ENCODE data around the gene TENM3. TPM values are rescaled to one million over a fixed set of nuclear protein-coding genes. Genes with fewer than 3 reads are reported as not detected.

TENM3 gene
- total and polyA plus RNA-seq, 5 donors from 2014 or later: not detected

GRCh38 chr4:182552948-182553347 lies 309.7 kb downstream of the TENM3 start:
- no peaks in the 10 kb centered on the region for H3K36me3 ChIP-seq (ENCODE audit: control insufficient read depth, insufficient read depth, low read length)
- H3K27ac Mint-ChIP-seq: no peak overlapping the region
- no peaks in the 10 kb centered on the region for H3K27me3 ChIP-seq (ENCODE audit: control insufficient read depth, insufficient read depth, low read length)
- no peaks in the 10 kb centered on the region for H3K9me3 ChIP-seq (ENCODE audit: control insufficient read depth in 2 of 2, low read length in 2 of 2)
- H3K9me3 Mint-ChIP-seq: peaks cover 0 to 2% (median 0%) of the 10 kb centered on the region in 7 donors
- DNase-seq: no peak
- ATAC-seq (ENCODE audit: low read depth in 2 of 2): no peak
- no peaks in the 10 kb centered on the region for H3K4me1 Mint-ChIP-seq
- H3K36me3 Mint-ChIP-seq: no peaks in the 10 kb centered on the region
- H3K27me3 Mint-ChIP-seq: peaks cover 4% of the 10 kb centered on the region
- H3K27ac ChIP-seq (ENCODE audit: insufficient read depth, low read length, poor library complexity, severe bottlenecking): no peak overlapping the region
- H3K4me3 ChIP-seq (ENCODE audit: low read depth, low read length): no peak overlapping the region
- no peaks in the 10 kb centered on the region for H3K4me1 ChIP-seq (ENCODE audit: control insufficient read depth, insufficient read depth, low read length, poor library complexity, severe bottlenecking)
- H3K4me3 Mint-ChIP-seq: no peak overlapping the region

GRCh38 chr4:182553653-182554052 lies 310.5 kb downstream of the TENM3 start:
- peaks cover 0 to 2% (median 0%) of the 10 kb centered on the region in 7 donors for H3K9me3 Mint-ChIP-seq
- peaks cover 7% of the 10 kb centered on the region for H3K27me3 Mint-ChIP-seq
- no peak for DNase-seq
- Histone ChIP-seq H3K4me3 (ENCODE audit: low read depth, low read length) (no peak overlapping the region), H3K4me1 (ENCODE audit: control insufficient read depth, insufficient read depth, low read length, poor library complexity, severe bottlenecking) (no peaks in the 10 kb centered on the region), H3K27me3 (ENCODE audit: control insufficient read depth, insufficient read depth, low read length) (no peaks in the 10 kb centered on the region), H3K9me3 (ENCODE audit: control insufficient read depth in 2 of 2, low read length in 2 of 2) (no peaks in the 10 kb centered on the region), H3K36me3 (ENCODE audit: control insufficient read depth, insufficient read depth, low read length) (no peaks in the 10 kb centered on the region), H3K27ac (ENCODE audit: insufficient read depth, low read length, poor library complexity, severe bottlenecking) (no peak overlapping the region)
- H3K36me3 Mint-ChIP-seq: no peaks in the 10 kb centered on the region
- H3K4me1 Mint-ChIP-seq: no peaks in the 10 kb centered on the region
- no peak overlapping the region for H3K4me3 Mint-ChIP-seq
- no peak for ATAC-seq (ENCODE audit: low read depth in 2 of 2)
- H3K27ac Mint-ChIP-seq: no peak overlapping the region

GRCh38 chr4:182554736-182555135 lies 311.5 kb downstream of the TENM3 start:
- no peaks in the 10 kb centered on the region for H3K27me3 ChIP-seq (ENCODE audit: control insufficient read depth, insufficient read depth, low read length)
- H3K27ac ChIP-seq (ENCODE audit: insufficient read depth, low read length, poor library complexity, severe bottlenecking): no peak overlapping the region
- H3K9me3 Mint-ChIP-seq: peaks cover 0 to 2% (median 0%) of the 10 kb centered on the region in 7 donors
- H3K36me3 Mint-ChIP-seq: no peaks in the 10 kb centered on the region
- H3K4me1 ChIP-seq (ENCODE audit: control insufficient read depth, insufficient read depth, low read length, poor library complexity, severe bottlenecking): no peaks in the 10 kb centered on the region
- H3K27me3 Mint-ChIP-seq: peaks cover 7% of the 10 kb centered on the region
- no peaks in the 10 kb centered on the region for H3K9me3 ChIP-seq (ENCODE audit: control insufficient read depth in 2 of 2, low read length in 2 of 2)
- H3K4me3 ChIP-seq (ENCODE audit: low read depth, low read length): no peak overlapping the region
- ATAC-seq (ENCODE audit: low read depth in 2 of 2) (no peak), DNase-seq (no peak)
- H3K4me3 Mint-ChIP-seq: no peak overlapping the region
- H3K4me1 Mint-ChIP-seq: no peaks in the 10 kb centered on the region
- no peak overlapping the region for H3K27ac Mint-ChIP-seq
- H3K36me3 ChIP-seq (ENCODE audit: control insufficient read depth, insufficient read depth, low read length): no peaks in the 10 kb centered on the region

GRCh38 chr4:182555997-182556418 lies 312.8 kb downstream of the TENM3 start:
- Mint-ChIP-seq H3K36me3 (no peaks in the 10 kb centered on the region), H3K27ac (no peak overlapping the region), H3K27me3 (peaks cover 7% of the 10 kb centered on the region), H3K4me3 (no peak overlapping the region), H3K4me1 (no peaks in the 10 kb centered on the region), H3K9me3 (peaks cover 0 to 2% (median 0%) of the 10 kb centered on the region in 7 donors)
- Histone ChIP-seq H3K9me3 (ENCODE audit: control insufficient read depth in 2 of 2, low read length in 2 of 2) (no peaks in the 10 kb centered on the region), H3K36me3 (ENCODE audit: control insufficient read depth, insufficient read depth, low read length) (no peaks in the 10 kb centered on the region), H3K4me1 (ENCODE audit: control insufficient read depth, insufficient read depth, low read length, poor library complexity, severe bottlenecking) (no peaks in the 10 kb centered on the region), H3K4me3 (ENCODE audit: low read depth, low read length) (no peak overlapping the region), H3K27ac (ENCODE audit: insufficient read depth, low read length, poor library complexity, severe bottlenecking) (no peak overlapping the region), H3K27me3 (ENCODE audit: control insufficient read depth, insufficient read depth, low read length) (no peaks in the 10 kb centered on the region)
- DNase-seq (no peak), ATAC-seq (ENCODE audit: low read depth in 2 of 2) (no peak)

GRCh38 chr4:182556580-182556979 lies 313.4 kb downstream of the TENM3 start:
- no peak overlapping the region for H3K4me3 ChIP-seq (ENCODE audit: low read depth, low read length)
- H3K36me3 Mint-ChIP-seq: no peaks in the 10 kb centered on the region
- peaks cover 0 to 2% (median 0%) of the 10 kb centered on the region in 7 donors for H3K9me3 Mint-ChIP-seq
- H3K27ac ChIP-seq (ENCODE audit: insufficient read depth, low read length, poor library complexity, severe bottlenecking): no peak overlapping the region
- H3K4me1 ChIP-seq (ENCODE audit: control insufficient read depth, insufficient read depth, low read length, poor library complexity, severe bottlenecking): no peaks in the 10 kb centered on the region
- no peaks in the 10 kb centered on the region for H3K4me1 Mint-ChIP-seq
- no peaks in the 10 kb centered on the region for H3K9me3 ChIP-seq (ENCODE audit: control insufficient read depth in 2 of 2, low read length in 2 of 2)
- no peak overlapping the region for H3K4me3 Mint-ChIP-seq
- ATAC-seq (ENCODE audit: low read depth in 2 of 2) (no peak), DNase-seq (no peak)
- no peaks in the 10 kb centered on the region for H3K36me3 ChIP-seq (ENCODE audit: control insufficient read depth, insufficient read depth, low read length)
- no peaks in the 10 kb centered on the region for H3K27me3 ChIP-seq (ENCODE audit: control insufficient read depth, insufficient read depth, low read length)
- H3K27me3 Mint-ChIP-seq: peaks cover 4% of the 10 kb centered on the region
- no peak overlapping the region for H3K27ac Mint-ChIP-seq

- no peaks in the 10 kb centered on the region for H3K36me3 ChIP-seq (ENCODE audit: control insufficient read depth, insufficient read depth, low read length)
- DNase-seq (no peak), ATAC-seq (ENCODE audit: low read depth in 2 of 2) (no peak)
- no peaks in the 10 kb centered on the region for H3K27me3 ChIP-seq (ENCODE audit: control insufficient read depth, insufficient read depth, low read length)
- no peaks in the 10 kb centered on the region for H3K9me3 ChIP-seq (ENCODE audit: control insufficient read depth in 2 of 2, low read length in 2 of 2)
- Mint-ChIP-seq H3K9me3 (peaks cover 0 to 2% (median 0%) of the 10 kb centered on the region in 7 donors), H3K4me3 (no peak overlapping the region), H3K4me1 (no peaks in the 10 kb centered on the region), H3K27me3 (peaks cover 4% of the 10 kb centered on the region), H3K27ac (no peak overlapping the region), H3K36me3 (no peaks in the 10 kb centered on the region)
- H3K27ac ChIP-seq (ENCODE audit: insufficient read depth, low read length, poor library complexity, severe bottlenecking): no peak overlapping the region
- no peaks in the 10 kb centered on the region for H3K4me1 ChIP-seq (ENCODE audit: control insufficient read depth, insufficient read depth, low read length, poor library complexity, severe bottlenecking)
- H3K4me3 ChIP-seq (ENCODE audit: low read depth, low read length): no peak overlapping the region
Measured at GRCh38 chr4:182560358-182560757, 317.2 kb downstream of the TENM3 start.

- Histone ChIP-seq H3K9me3 (ENCODE audit: control insufficient read depth in 2 of 2, low read length in 2 of 2) (no peaks in the 10 kb centered on the region), H3K4me1 (ENCODE audit: control insufficient read depth, insufficient read depth, low read length, poor library complexity, severe bottlenecking) (no peaks in the 10 kb centered on the region), H3K4me3 (ENCODE audit: low read depth, low read length) (no peak overlapping the region), H3K36me3 (ENCODE audit: control insufficient read depth, insufficient read depth, low read length) (no peaks in the 10 kb centered on the region), H3K27ac (ENCODE audit: insufficient read depth, low read length, poor library complexity, severe bottlenecking) (no peak overlapping the region), H3K27me3 (ENCODE audit: control insufficient read depth, insufficient read depth, low read length) (no peaks in the 10 kb centered on the region)
- DNase-seq (no peak), ATAC-seq (ENCODE audit: low read depth in 2 of 2) (no peak)
- Mint-ChIP-seq H3K27ac (no peak overlapping the region), H3K4me3 (no peak overlapping the region), H3K4me1 (no peaks in the 10 kb centered on the region), H3K36me3 (no peaks in the 10 kb centered on the region), H3K9me3 (peaks cover 0 to 2% (median 0%) of the 10 kb centered on the region in 7 donors), H3K27me3 (peaks cover 4% of the 10 kb centered on the region)
Measured at GRCh38 chr4:182562350-182562749, 319.1 kb downstream of the TENM3 start.

- H3K27me3 ChIP-seq (ENCODE audit: control insufficient read depth, insufficient read depth, low read length): no peaks in the 10 kb centered on the region
- DNase-seq (no peak), ATAC-seq (ENCODE audit: low read depth in 2 of 2) (no peak)
- no peaks in the 10 kb centered on the region for H3K4me1 ChIP-seq (ENCODE audit: control insufficient read depth, insufficient read depth, low read length, poor library complexity, severe bottlenecking)
- no peaks in the 10 kb centered on the region for H3K36me3 ChIP-seq (ENCODE audit: control insufficient read depth, insufficient read depth, low read length)
- Mint-ChIP-seq H3K4me3 (no peak overlapping the region), H3K27me3 (no peaks in the 10 kb centered on the region), H3K36me3 (no peaks in the 10 kb centered on the region), H3K27ac (no peak overlapping the region), H3K9me3 (peaks cover 0 to 2% (median 0%) of the 10 kb centered on the region in 7 donors), H3K4me1 (no peaks in the 10 kb centered on the region)
- H3K27ac ChIP-seq (ENCODE audit: insufficient read depth, low read length, poor library complexity, severe bottlenecking): no peak overlapping the region
- H3K4me3 ChIP-seq (ENCODE audit: low read depth, low read length): no peak overlapping the region
- no peaks in the 10 kb centered on the region for H3K9me3 ChIP-seq (ENCODE audit: control insufficient read depth in 2 of 2, low read length in 2 of 2)
Measured at GRCh38 chr4:182564724-182565369, 321.6 kb downstream of the TENM3 start.
